Measurements from ENCODE around the gene POU4F3.

GRCh38 chr5:146311278-146311677, 27.4 kb upstream of the POU4F3 start:
- no peak for TF ChIP-seq CTCF (IDR thresholded peaks at IDR 0.05 in 4 of 5, conservative IDR thresholded peaks at IDR 0.05 in 1 of 5)
- TF ChIP-seq POLR2A (IDR thresholded peaks at IDR 0.05), result no peak

All from gastrocnemius medialis (tissue), 4 donors.